ENCODE measurements around the gene NTRK2. TPM values are rescaled to one million over a fixed set of nuclear protein-coding genes. Genes with fewer than 3 reads are reported as not detected.

The NTRK2 gene
- total and polyA plus RNA-seq, 3 donors from 2014 or later = 5.3 to 10.8 (median 5.6) TPM

- DNase-seq = no peak
- WGBS, 2 donors = 63 to 82% methylated on average over 3 of the region's 3 CpGs
- H3K27me3 ChIP-seq = no peaks in the 10 kb centered on the region
- no peak overlapping the region for H3K4me3 ChIP-seq
- TF ChIP-seq POLR2A (IDR thresholded peaks at IDR 0.05) (no peak), CTCF (IDR thresholded peaks at IDR 0.05) (no peak)
- intact Hi-C loops (cut with DNase I; ENCODE audit: low total_unique reads) = no loop called here
- H3K27ac ChIP-seq = no peak overlapping the region
- no peaks in the 10 kb centered on the region for H3K36me3 ChIP-seq (ENCODE audit: low read depth, missing control alignments)
- no peaks in the 10 kb centered on the region for H3K4me1 ChIP-seq
- H3K9me3 ChIP-seq = no peaks in the 10 kb centered on the region
Observed at GRCh38 chr9:85004818-85005413, 335.4 kb downstream of the NTRK2 start.

GRCh38 chr9:85007748-85008147 lies 338.2 kb downstream of the NTRK2 start:
- DNase-seq = no peak
- no peak overlapping the region for H3K4me3 ChIP-seq
- no peaks in the 10 kb centered on the region for H3K36me3 ChIP-seq (ENCODE audit: low read depth, missing control alignments)
- H3K27ac ChIP-seq = no peak overlapping the region
- H3K9me3 ChIP-seq = no peaks in the 10 kb centered on the region
- intact Hi-C loops (cut with DNase I; ENCODE audit: low total_unique reads) = no loop called here
- no peaks in the 10 kb centered on the region for H3K4me1 ChIP-seq
- no peak for TF ChIP-seq CTCF (IDR thresholded peaks at IDR 0.05)
- TF ChIP-seq POLR2A (IDR thresholded peaks at IDR 0.05) = no peak
- WGBS, 2 donors = 92 to 95% methylated on average over 1 of the region's 1 CpG
- H3K27me3 ChIP-seq = no peaks in the 10 kb centered on the region

- Histone ChIP-seq H3K27me3 (no peaks in the 10 kb centered on the region), H3K27ac (no peak overlapping the region), H3K9me3 (no peaks in the 10 kb centered on the region), H3K36me3 (ENCODE audit: low read depth, missing control alignments) (no peaks in the 10 kb centered on the region), H3K4me1 (no peaks in the 10 kb centered on the region), H3K4me3 (no peak overlapping the region)
- DNase-seq = no peak
- TF ChIP-seq CTCF (IDR thresholded peaks at IDR 0.05) = no peak
- TF ChIP-seq POLR2A (IDR thresholded peaks at IDR 0.05) = no peak
- intact Hi-C loops (cut with DNase I; ENCODE audit: low total_unique reads) = no loop called here
- 95 to 98% methylated on average over 3 of the region's 3 CpGs for WGBS, 2 donors
Observed at GRCh38 chr9:85008215-85008614, 338.7 kb downstream of the NTRK2 start.

- Histone ChIP-seq H3K4me1 (no peaks in the 10 kb centered on the region), H3K27me3 (no peaks in the 10 kb centered on the region), H3K9me3 (no peaks in the 10 kb centered on the region), H3K4me3 (no peak overlapping the region), H3K36me3 (ENCODE audit: low read depth, missing control alignments) (no peaks in the 10 kb centered on the region), H3K27ac (no peak overlapping the region)
- no peak for DNase-seq
- 96% methylated on average over 1 of the region's 1 CpG for WGBS, 2 donors
- intact Hi-C loops (cut with DNase I; ENCODE audit: low total_unique reads) = no loop called here
- TF ChIP-seq POLR2A (IDR thresholded peaks at IDR 0.05) (no peak), CTCF (IDR thresholded peaks at IDR 0.05) (no peak)
Observed at GRCh38 chr9:85009251-85009650, 339.7 kb downstream of the NTRK2 start.

- Histone ChIP-seq H3K27me3 (no peaks in the 10 kb centered on the region), H3K9me3 (no peaks in the 10 kb centered on the region), H3K36me3 (ENCODE audit: low read depth, missing control alignments) (no peaks in the 10 kb centered on the region), H3K4me1 (no peaks in the 10 kb centered on the region), H3K4me3 (no peak overlapping the region), H3K27ac (no peak overlapping the region)
- intact Hi-C loops (cut with DNase I; ENCODE audit: low total_unique reads) = no loop called here
- TF ChIP-seq POLR2A (IDR thresholded peaks at IDR 0.05) (no peak), CTCF (IDR thresholded peaks at IDR 0.05) (no peak)
- DNase-seq = no peak
- 97 to 100% methylated on average over 1 of the region's 1 CpG for WGBS, 2 donors
Observed at GRCh38 chr9:85013703-85014102, 344.2 kb downstream of the NTRK2 start.
